Hypothalamus (tissue), 51 donors: ENCODE results near the gene VCL.

Source experiments
- DNase-seq, 51 donors: peaks; one replicate each; lab custom pipeline; 2025; lab: John Stamatoyannopoulos, UW

VCL gene

GRCh38 chr10:74067373-74068352 is 69.7 kb downstream of the VCL start:
- no peak for DNase-seq

DNA sequence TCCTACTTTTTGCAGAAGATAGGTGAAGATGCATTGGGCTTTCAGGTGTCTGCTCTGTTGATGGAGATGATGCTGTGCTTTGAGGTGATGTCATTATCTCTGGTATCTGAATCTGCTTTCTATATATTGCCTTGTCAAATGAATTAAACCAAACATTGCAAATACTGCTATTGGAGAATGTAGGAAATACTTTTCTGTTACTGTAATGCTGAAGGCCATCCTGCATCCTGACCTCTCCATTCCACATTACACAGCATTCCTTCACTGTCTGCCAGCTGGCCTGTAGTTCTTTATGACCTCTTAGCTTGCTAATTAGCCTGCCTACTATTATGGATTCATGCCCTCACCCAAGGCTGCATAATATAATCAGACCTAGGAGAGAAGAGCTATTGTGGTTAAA is 73.2 kb downstream of the VCL start:
- DNase-seq: no peak

GRCh38 chr10:74072503-74072902 is 74.6 kb downstream of the VCL start:
- no peak for DNase-seq

- no peak for DNase-seq
These were observed 78.0 kb downstream of the VCL start for GRCh38 chr10:74075906-74076305.

GRCh38 chr10:74076961-74077360 is 79.0 kb downstream of the VCL start:
- DNase-seq: no peak

- no peak for DNase-seq
These were observed 79.5 kb downstream of the VCL start for GRCh38 chr10:74077416-74077815.

DNA sequence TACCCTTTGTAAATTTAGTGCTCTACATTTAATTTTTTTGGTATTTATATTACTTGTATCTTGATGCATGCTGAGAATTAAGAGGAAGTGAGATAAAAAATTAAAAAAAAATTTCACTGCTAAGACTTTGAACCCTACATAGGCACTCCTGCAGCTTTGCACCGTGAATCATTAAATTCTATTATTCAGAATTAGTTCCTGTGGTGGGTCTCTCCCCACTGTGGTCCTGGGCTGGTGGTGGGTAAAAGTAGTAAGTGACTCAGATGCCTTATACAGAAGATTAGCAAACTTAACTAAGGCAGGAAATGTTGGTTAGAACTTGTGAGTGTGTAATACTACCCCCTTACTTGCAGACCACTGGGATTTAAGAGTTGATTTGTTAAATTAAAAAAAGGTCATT is 80.1 kb downstream of the VCL start:
- DNase-seq: no peak

DNA sequence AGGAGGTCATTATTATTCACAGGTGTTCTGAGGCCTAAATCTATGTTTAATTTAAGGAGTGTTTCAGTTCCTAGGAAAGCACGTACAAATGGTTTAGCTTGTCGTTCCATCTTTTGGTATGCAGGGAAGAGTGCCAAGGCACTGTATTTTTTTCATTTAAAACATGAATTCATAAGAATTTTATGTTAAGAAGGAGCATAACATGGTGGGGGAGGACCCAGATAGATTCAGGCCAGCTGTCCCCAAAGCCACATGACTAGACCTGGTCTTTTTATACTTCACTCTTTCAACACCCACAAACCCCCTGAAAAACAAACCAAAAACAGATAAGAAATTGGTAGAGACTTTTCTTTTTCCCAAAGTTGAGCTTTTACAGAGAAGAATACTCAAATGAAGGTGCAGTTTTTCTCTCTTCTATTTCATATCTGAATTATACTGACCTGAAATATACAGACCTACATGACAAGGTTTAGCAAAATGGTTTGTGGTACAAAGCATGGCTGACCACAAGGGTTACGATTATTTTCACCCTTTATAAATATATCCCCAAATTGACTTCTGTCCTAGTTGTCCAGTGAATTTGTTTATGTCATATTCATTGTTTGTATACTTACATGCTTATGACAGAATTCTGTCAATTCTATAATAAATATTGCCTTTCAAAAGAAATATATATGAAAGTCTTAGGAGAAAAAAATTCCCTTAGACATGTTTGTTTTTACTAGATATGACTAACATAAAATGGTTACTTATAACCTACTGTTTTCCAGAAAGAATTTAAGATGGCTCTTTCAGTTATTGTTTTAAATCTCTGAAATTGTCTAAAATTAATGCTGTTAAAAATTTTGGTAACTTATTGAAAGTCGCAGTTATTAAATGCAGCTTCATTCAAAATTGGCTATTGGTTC is 81.4 kb downstream of the VCL start:
- no peak for DNase-seq

DNA sequence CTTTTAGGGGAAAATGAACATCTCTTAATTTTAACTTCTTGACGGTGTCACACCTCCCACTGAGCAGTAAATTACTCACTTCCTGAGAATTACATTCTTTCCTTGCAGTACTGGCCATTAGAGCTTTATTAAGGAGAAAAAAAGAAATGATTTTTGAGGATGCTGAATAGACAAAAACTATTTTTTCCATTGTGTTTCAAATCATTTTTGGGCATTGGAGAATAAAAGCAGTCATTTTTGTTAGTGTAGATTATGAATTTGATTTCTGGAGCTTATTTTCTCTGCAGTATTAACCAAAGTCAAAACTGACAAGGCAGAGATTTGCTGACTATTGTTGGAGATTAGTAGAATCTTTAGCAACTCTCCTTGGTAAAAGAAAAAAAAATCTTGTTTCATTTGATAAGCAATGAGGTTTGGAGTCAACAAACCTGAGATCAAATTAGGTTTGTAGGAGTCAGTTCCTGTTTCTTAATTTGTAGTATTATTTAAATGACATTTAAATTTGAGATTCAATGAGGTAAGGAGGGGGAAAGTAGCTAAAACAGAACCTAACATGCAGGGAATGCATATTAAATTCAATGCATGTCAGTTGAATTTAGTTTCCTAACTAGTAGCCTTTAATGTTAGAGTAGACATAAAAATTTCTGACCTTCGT is 82.1 kb downstream of the VCL start:
- no peak for DNase-seq

DNA sequence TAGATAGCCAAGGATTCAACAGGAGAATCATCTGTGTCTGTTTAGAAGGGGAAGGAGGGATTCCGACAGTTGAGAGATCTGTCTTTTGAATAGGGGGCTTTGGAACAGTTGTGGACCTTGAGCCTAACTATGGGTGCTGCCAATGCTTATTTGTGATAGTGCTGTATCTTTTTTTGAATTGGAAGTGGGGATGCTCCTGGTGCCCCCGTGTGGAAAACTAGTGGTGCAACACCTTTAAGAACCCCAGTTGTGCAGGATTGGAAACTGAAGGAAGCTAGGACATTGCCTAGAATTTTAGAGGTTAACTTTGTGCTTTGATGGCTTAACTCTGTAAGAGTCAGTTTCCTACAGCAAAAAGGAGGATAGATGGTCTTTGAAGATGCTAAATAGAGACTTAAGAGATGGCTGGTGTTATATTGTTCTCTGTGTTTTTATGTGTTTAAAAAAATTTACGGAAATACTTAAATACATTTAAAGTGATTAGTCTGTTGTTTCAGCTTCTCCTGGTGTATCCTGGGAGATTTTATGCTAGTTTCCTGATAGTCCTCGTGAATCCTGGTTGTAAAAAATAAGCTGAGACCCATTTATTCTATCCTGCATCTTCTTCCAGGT is 83.4 kb downstream of the VCL start:
- peak in 21 of 51 donors; percentile 1 to 41 (median 14) for DNase-seq

DNA sequence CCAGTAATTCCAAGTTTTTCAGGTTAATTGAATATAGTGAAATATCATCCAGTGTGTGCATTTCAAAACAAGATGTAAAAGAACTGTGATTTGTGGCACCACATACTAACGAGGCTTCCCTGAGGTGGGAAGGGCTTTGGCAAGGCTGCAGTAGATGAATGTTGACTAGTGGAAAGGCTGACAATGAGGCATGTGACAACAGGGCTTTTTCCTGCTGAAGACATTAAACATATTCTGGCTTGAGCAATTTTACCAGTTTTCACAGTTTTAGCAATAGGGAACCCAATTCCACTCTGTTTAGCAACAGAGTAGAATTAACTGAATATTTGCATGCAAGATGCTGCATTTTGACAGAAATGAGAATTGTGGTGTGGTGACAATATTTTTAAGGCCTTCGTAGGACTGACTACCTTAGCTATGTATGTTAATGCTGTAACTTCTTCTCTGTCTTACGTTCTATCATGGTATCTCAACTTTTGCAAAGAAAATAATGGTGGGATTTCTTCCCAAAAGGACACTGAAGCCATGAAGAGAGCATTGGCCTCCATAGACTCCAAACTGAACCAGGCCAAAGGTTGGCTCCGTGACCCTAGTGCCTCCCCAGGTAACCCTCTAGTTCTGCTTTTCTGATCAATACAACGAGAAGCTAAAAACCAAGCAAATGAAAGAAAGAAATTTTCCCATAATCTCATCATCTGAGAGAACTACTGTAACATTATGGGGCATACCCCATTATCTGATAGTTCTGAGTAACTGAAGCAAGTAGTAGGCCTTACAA is 84.2 kb downstream of the VCL start:
- DNase-seq: no peak

GRCh38 chr10:74083304-74083703 is 85.4 kb downstream of the VCL start:
- no peak for DNase-seq

DNA sequence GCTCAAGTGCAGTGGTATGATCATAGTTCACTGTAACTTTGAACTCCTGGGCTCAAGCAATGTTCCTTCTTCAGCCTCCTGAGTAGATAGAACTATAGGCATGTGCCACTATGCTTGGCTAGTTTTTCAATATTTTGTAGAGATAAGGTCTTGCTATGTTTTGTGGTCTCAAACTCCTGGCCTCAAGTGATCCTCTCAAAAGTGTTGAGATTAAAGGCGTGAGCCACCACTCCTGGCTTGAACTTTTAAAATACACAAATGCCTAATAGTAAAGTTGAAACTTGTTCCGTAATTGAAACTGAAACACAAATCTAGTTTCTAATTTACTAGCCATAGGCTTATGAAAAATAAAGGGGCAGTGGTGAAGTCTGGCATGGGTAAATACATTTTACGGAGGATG is 87.0 kb downstream of the VCL start:
- no peak for DNase-seq

- DNase-seq: no peak
These were observed 88.4 kb downstream of the VCL start for GRCh38 chr10:74086317-74086716.

GRCh38 chr10:74088722-74089121 is 90.8 kb downstream of the VCL start:
- no peak for DNase-seq

DNA sequence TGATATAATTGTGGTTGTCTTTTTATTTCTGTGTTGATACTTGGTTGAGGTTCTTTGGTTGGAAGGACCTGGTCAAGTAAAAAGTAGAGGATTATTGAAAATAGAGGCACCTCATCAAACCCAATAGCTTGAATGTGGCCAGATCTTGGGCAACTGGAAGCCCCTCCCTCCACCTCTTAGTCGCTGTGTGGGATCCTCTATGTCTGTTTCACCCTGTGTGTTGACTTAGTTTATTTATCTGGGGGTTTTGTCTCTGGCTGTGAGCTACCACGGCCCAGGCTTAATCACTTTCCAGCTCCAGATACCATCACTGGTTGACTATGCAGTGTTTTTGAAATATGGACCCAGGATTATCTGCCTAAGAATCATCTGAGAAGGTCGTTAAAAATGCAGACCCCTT is 94.5 kb downstream of the VCL start:
- DNase-seq: no peak

DNA sequence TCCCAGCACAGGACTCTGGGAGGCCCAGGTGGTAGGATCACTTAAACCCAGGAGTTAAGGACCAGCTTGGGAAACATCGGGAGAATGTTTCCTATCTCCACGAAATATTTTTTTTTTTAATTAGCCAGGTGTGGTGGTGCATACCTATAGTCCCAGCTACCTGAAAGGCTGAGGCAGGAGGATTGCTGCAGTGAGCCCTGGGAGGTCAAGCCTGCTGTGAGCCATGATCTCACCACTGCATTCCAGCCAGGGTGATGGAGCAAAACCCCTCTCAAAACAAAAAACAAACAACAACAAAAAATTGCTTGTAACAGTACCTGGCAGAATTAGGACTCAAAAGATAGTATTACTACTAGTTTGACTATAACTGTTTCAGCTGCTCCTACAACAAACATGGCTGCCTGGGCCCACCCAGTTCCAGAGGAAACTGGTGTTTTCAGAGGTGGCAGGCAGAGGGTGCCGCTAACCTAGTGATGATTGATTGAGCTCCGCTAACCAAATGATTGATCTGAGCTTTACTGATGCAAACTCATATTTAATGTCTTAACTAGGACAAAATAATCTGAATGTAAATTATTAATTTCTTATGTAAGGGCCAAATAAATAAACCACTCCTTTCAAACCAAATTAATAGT is 95.7 kb downstream of the VCL start:
- no peak for DNase-seq

DNA sequence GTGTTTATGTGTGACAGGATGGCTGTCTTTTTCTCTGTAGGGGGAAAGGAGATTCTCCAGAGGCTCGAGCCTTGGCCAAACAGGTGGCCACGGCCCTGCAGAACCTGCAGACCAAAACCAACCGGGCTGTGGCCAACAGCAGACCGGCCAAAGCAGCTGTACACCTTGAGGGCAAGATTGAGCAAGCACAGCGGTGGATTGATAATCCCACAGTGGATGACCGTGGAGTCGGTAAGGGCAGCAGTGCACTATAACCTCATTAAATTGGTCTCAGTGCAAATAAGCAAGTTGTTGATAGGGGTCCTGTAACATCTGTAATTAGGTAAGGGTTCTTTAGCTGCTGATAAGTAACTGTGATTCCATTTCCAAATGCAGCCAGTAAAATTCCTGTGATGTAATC is 96.3 kb downstream of the VCL start:
- DNase-seq: no peak

- no peak for DNase-seq
These were observed 98.9 kb downstream of the VCL start for GRCh38 chr10:74096777-74097176.
